Measurements from ENCODE around the gene PAIP2. TPM values are rescaled to one million over a fixed set of nuclear protein-coding genes. Genes with fewer than 3 reads are reported as not detected.

The PAIP2 gene
- total RNA-seq, 1 donor from 2014 or later, result 79.7 TPM

DNA sequence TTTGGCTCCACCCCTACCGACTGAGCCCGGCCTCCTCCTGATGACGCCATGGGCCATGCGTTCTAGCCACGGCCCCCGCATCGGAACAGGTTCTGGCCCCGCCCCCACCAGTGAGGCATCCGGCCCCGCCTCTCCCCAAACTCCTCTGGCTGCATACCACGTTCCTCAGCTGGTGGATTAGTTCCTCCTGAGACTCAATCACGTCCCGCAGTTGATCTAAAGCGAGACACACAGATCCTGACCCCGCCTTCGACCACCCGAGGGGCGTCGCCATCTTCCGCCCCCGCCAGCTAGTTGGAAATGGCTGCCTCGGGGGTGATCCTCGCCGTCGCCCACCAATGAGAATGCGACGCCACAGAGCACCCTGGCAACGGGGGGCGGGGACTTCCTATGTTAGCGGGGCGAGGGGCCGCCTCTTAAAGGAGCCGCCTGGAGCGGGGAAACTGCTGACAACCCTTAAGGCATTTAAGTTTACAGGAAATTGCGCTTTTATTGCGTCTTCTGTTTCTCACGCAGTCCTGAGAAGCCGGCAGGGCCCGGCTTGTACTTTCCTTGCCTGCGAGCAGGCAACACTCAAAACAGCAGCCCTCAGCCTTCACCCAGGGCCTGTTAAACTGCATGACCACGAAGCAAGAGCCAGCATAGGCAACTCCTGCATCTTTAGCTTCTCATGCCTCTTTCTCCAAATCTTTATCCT, 62.3 kb downstream of the PAIP2 start, which contains the start of gene SPATA24:
Gene SPATA24, minus strand, starts transcription at position 303 of the 697 bp plus-strand sequence. Its CDS starts 29 bp downstream, at position 274.
- ChIA-PET CTCF (interaction anchor here (1.1 kb wide), 2 partner anchors 110 to 111 kb away, joined by 3 to 4 read pairs; no protein-coding TSS in a partner anchor), POLR2A (interaction anchor here (0.6 to 2.3 kb wide), 16 partner anchors 8 to 1066 kb away, joined by 3 to 24 read pairs (median 5); partner anchors contain the start of genes FAM53C, HSPA9, MZB1 and PAIP2)
- intact Hi-C loops (cut with micrococcal nuclease), result loop anchor here (1.0 to 10.0 kb wide), 5 partner anchors 12 to 1243 kb away; partner anchors contain the start of genes DNAJC18, EGR1, IK and NDUFA2
- ATAC-seq (ENCODE audit: low read depth), result peak; percentile 84
- H3K27ac Mint-ChIP-seq, result peak within 1 kb of the TSS; percentile 96
- H3K36me3 Mint-ChIP-seq (ENCODE audit: low read depth), result peaks cover 5% of the 10 kb centered on the region
- no peaks in the 10 kb centered on the region for H3K27me3 Mint-ChIP-seq
- H3K4me3 Mint-ChIP-seq, result peak within 1 kb of the TSS; percentile 90
- no peaks in the 10 kb centered on the region for H3K9me3 Mint-ChIP-seq
- H3K4me1 Mint-ChIP-seq, result peaks cover 53% of the 10 kb centered on the region
- TF ChIP-seq, protein P1, sequence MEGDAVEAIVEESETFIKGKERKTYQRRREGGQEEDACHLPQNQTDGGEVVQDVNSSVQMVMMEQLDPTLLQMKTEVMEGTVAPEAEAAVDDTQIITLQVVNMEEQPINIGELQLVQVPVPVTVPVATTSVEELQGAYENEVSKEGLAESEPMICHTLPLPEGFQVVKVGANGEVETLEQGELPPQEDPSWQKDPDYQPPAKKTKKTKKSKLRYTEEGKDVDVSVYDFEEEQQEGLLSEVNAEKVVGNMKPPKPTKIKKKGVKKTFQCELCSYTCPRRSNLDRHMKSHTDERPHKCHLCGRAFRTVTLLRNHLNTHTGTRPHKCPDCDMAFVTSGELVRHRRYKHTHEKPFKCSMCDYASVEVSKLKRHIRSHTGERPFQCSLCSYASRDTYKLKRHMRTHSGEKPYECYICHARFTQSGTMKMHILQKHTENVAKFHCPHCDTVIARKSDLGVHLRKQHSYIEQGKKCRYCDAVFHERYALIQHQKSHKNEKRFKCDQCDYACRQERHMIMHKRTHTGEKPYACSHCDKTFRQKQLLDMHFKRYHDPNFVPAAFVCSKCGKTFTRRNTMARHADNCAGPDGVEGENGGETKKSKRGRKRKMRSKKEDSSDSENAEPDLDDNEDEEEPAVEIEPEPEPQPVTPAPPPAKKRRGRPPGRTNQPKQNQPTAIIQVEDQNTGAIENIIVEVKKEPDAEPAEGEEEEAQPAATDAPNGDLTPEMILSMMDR (IDR thresholded peaks at IDR 0.05), result no peak
- DNase-seq, result peak; percentile 93

DNA sequence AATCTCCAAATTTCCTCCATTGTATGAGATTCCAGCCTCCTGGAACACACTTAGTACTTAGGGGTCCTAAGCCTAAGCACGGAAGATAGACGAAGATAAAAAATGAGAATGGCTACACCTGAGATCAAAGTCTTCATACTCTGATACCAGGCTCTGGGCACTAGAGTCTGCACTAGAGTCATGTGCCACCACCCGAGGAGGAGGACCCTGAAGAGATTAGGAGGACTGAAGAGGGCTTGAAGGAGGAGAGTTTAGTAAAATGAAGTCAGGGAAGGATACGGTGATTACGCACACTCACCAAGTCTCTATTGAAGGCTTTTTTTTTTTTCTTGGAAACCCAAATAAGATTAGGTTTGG, 62.8 kb downstream of the PAIP2 start:
- Mint-ChIP-seq H3K27ac (peak overlapping the region; percentile 96), H3K27me3 (no peaks in the 10 kb centered on the region), H3K9me3 (no peaks in the 10 kb centered on the region), H3K4me3 (peak overlapping the region; percentile 90), H3K36me3 (ENCODE audit: low read depth) (peaks cover 3% of the 10 kb centered on the region), H3K4me1 (peaks cover 50% of the 10 kb centered on the region)
- no peak for ATAC-seq (ENCODE audit: low read depth)
- ChIA-PET CTCF (interaction anchor here (1.1 kb wide), 2 partner anchors 109 to 111 kb away, joined by 3 to 4 read pairs; no protein-coding TSS in a partner anchor), POLR2A (interaction anchor here (0.6 to 2.3 kb wide), 11 partner anchors 11 to 829 kb away, joined by 3 to 24 read pairs (median 6); partner anchors contain the start of genes HSPA9, MZB1, PAIP2 and SIL1)
- TF ChIP-seq, protein P1 (IDR thresholded peaks at IDR 0.05), result no peak
- no peak for DNase-seq
- intact Hi-C loops (cut with micrococcal nuclease), result loop anchor here (1.0 to 10.0 kb wide), 5 partner anchors 12 to 1243 kb away; partner anchors contain the start of genes DNAJC18, EGR1, IK and NDUFA2

DNA sequence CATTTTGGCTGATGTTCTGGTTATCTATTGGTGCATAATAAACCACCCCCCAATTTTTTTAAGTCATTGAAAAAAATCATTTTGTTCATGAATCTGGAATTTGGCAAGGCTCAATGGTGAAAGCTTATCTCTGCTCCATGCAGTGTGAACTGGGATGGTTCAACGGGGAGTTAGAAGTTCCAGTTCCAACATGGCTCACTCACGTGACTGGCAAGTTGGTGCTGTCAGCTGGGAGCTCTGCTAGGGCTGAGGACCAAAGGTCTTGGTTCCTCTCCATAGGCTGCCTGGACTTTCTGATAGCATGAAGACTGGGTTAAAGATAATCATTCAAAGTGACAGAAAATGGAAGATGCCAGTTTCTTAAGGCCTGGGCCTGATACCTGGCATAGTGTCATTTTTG, 65.3 kb downstream of the PAIP2 start:
- intact Hi-C loops (cut with micrococcal nuclease), result loop anchor here (1.0 to 10.0 kb wide), 2 partner anchors 15 to 942 kb away; partner anchors contain the start of gene EGR1
- Mint-ChIP-seq H3K4me1 (peaks cover 49% of the 10 kb centered on the region), H3K27me3 (no peaks in the 10 kb centered on the region), H3K9me3 (no peaks in the 10 kb centered on the region), H3K36me3 (ENCODE audit: low read depth) (peaks cover 3% of the 10 kb centered on the region), H3K27ac (peak overlapping the region; percentile 81), H3K4me3 (no peak overlapping the region)
- ATAC-seq (ENCODE audit: low read depth) (no peak), DNase-seq (no peak)
- ChIA-PET CTCF (interaction anchor here (1.0 to 1.3 kb wide), 3 partner anchors 14 to 156 kb away, joined by 3 to 4 read pairs (median 4); no protein-coding TSS in a partner anchor), POLR2A (interaction anchor here (0.7 to 1.8 kb wide), 8 partner anchors 15 to 254 kb away, joined by 3 to 14 read pairs (median 5); partner anchors contain the start of genes DNAJC18, MZB1, PAIP2 and UBE2D2)
- TF ChIP-seq, protein P1 (IDR thresholded peaks at IDR 0.05), result no peak

DNA sequence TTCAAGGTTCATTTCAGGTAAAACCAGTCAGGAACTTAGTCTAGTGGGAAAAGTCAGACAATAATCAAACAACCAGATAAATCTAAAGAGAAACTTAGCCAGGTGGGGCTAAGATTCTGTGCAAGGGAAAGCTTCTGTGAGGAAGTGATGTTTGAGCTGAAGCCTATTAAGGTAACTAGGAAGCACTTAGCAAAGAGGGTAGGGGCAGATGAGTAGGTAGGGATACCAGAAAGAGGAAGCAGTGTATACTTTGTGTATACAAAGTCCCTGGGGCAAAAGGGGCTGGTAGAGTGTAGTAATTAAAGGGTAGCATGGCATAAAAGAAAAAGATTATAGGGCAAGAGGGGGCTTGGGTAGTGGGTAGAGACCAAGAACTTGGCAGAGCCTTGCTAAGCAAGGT, 65.9 kb downstream of the PAIP2 start:
- Mint-ChIP-seq H3K4me1 (peaks cover 49% of the 10 kb centered on the region), H3K36me3 (ENCODE audit: low read depth) (peaks cover 3% of the 10 kb centered on the region), H3K27me3 (no peaks in the 10 kb centered on the region), H3K4me3 (peak overlapping the region; percentile 11), H3K27ac (peak overlapping the region; percentile 81), H3K9me3 (no peaks in the 10 kb centered on the region)
- ChIA-PET CTCF (interaction anchor here (0.8 to 1.3 kb wide), 4 partner anchors 13 to 156 kb away, joined by 3 to 4 read pairs (median 4); no protein-coding TSS in a partner anchor), POLR2A (interaction anchor here (0.6 to 1.8 kb wide), 11 partner anchors 15 to 292 kb away, joined by 3 to 14 read pairs (median 3); partner anchors contain the start of genes DNAJC18, MZB1, PAIP2 and UBE2D2)
- TF ChIP-seq, protein P1 (IDR thresholded peaks at IDR 0.05), result no peak
- DNase-seq (no peak), ATAC-seq (ENCODE audit: low read depth) (peak; percentile 46)
- intact Hi-C loops (cut with micrococcal nuclease), result loop anchor here (1.0 to 10.0 kb wide), 2 partner anchors 15 to 943 kb away; partner anchors contain the start of gene EGR1

Data from activated B cell treated with CpG ODN at 0.5 μM for 24 hours (primary cell).